Kidney (tissue), 14 donors: Measurements from ENCODE around the gene RPS6KA2. TPM values are rescaled to one million over a fixed set of nuclear protein-coding genes. Genes with fewer than 3 reads are reported as not detected.

ENCODE experiments used
- DNase-seq, 5 donors: peaks; one replicate each; pipeline ENCODE4 v3.0.0-alpha.2; 2013 to 2020
- FAIRE-seq: peaks from 2 replicates; lab custom pipeline; 2012; peaks lifted over from hg19 to GRCh38; lab: Jason Lieb, UNC
- H3K27ac ChIP-seq, 2 donors: one replicate each; pipeline ENCODE4 v1.7.0; 2013; ENCODE audit warnings: low read depth in 2 of 2, low read length in 2 of 2, inconsistent platforms in 1 of 2
- H3K27me3 ChIP-seq: one replicate; pipeline ENCODE4 v1.7.1; 2013; ENCODE audit warnings: low read length, inconsistent platforms; ENCODE audit not compliant: control insufficient read depth, insufficient read depth
- H3K36me3 ChIP-seq, 3 donors: one replicate each; pipeline versions ENCODE4 v1.7.0 to v1.7.1; 2013; ENCODE audit warnings: low read length in 3 of 3, control low read depth in 1 of 3, inconsistent platforms in 1 of 3; ENCODE audit not compliant: insufficient read depth in 3 of 3, control insufficient read depth in 2 of 3
- H3K4me1 ChIP-seq, 3 donors: one replicate each; pipeline versions ENCODE4 v1.7.0 to v1.7.1; 2013; ENCODE audit warnings: low read length in 3 of 3, inconsistent platforms in 1 of 3, low read depth in 1 of 3; ENCODE audit not compliant: control insufficient read depth in 2 of 3, insufficient read depth in 2 of 3
- H3K4me3 ChIP-seq, 3 donors: one replicate each; pipeline versions ENCODE4 v1.7.0 to v1.8.1; 2013; ENCODE audit warnings: low read length in 3 of 3, control low read depth in 1 of 3, inconsistent platforms in 1 of 3
- H3K9ac ChIP-seq, 3 donors: one replicate each; pipeline versions ENCODE4 v1.7.0 to v1.7.1; 2013; ENCODE audit warnings: low read length in 3 of 3, control low read depth in 1 of 3, inconsistent platforms in 1 of 3
- H3K9me3 ChIP-seq, 3 donors: one replicate each; pipeline versions ENCODE4 v1.7.0 to v1.7.1; 2013; ENCODE audit warnings: low read length in 3 of 3, control low read depth in 1 of 3, inconsistent platforms in 1 of 3; ENCODE audit not compliant: control insufficient read depth in 2 of 3, insufficient read depth in 1 of 3
- CTCF ChIP-seq: IDR thresholded peaks from 3 replicates; pipeline ENCODE4 v1.5.1; 2012; ENCODE audit warnings: mild to moderate bottlenecking, moderate library complexity, borderline replicate concordance; ENCODE audit not compliant: insufficient read depth; ENCODE audit errors: extremely low read depth
- intact Hi-C: fragments of 100-400 bp; cut with DNase I; formaldehyde crosslinking; loops from one replicate; pipeline ENCODE4 v1.11.1; 2022
- polyA plus RNA-seq: library from polyadenylated mRNA; stranded (reverse); fragments of 350-450 nt; fragmentation: Illumina TruSeq; extraction: RNeasy Lipid Tissue Mini Kit (QIAGEN cat#74804); gene quantifications from one replicate; pipeline ENCODE4 v1.2.3, GENCODE V29; 2014; ENCODE audit warnings: low read depth, low replicate concordance; ENCODE audit not compliant: insufficient read depth
- total RNA-seq: library from RNA; stranded (reverse); fragmentation: NEBNext Ultra II Directional; extraction: Animal tissue kit (Norgen Biotek cat#: 25700); gene quantifications from one replicate; pipeline ENCODE4 v1.2.1, GENCODE V29; 2021
- donor health status: control.
- donor health status: control.
- donor health status: control.
- donor health status: control.
- donor health status: control.
- donor health status: DM: yes; HTN: yes; CAD: no.
- donor health status: Normal renal cell carcinoma (clear cell type).

Gene RPS6KA2
- total and polyA plus RNA-seq, 2 donors from 2014 or later, result 12.3 to 61.2 TPM

- DNase-seq, result no peak
- no peak for FAIRE-seq
- TF ChIP-seq CTCF, result no peak
- Histone ChIP-seq H3K27ac (no peak overlapping the region), H3K27me3 (no peaks in the 10 kb centered on the region), H3K4me3 (no peak overlapping the region), H3K9ac (no peak overlapping the region), H3K36me3 (peaks cover 0 to 6% (median 5%) of the 10 kb centered on the region in 3 donors), H3K9me3 (no peaks in the 10 kb centered on the region), H3K4me1 (no peaks in the 10 kb centered on the region)
- intact Hi-C loops, result no loop called here
Measured at GRCh38 chr6:166370489-166370888, 256.6 kb downstream of the RPS6KA2 start.

GRCh38 chr6:166369782-166370181 is 257.3 kb downstream of the RPS6KA2 start:
- H3K27ac ChIP-seq, result no peak overlapping the region
- FAIRE-seq, result no peak
- H3K27me3 ChIP-seq, result no peaks in the 10 kb centered on the region
- H3K4me3 ChIP-seq, result no peak overlapping the region
- no peak overlapping the region for H3K9ac ChIP-seq
- peaks cover 0 to 12% (median 5%) of the 10 kb centered on the region in 3 donors for H3K36me3 ChIP-seq
- DNase-seq, result no peak
- H3K9me3 ChIP-seq, result no peaks in the 10 kb centered on the region
- intact Hi-C loops, result no loop called here
- TF ChIP-seq CTCF, result no peak
- H3K4me1 ChIP-seq, result no peaks in the 10 kb centered on the region

- TF ChIP-seq CTCF, result no peak
- no peaks in the 10 kb centered on the region for H3K9me3 ChIP-seq
- H3K27me3 ChIP-seq, result no peaks in the 10 kb centered on the region
- H3K4me1 ChIP-seq, result no peaks in the 10 kb centered on the region
- no peak overlapping the region for H3K4me3 ChIP-seq
- no peak overlapping the region for H3K9ac ChIP-seq
- H3K36me3 ChIP-seq, result peaks cover 0 to 31% (median 10%) of the 10 kb centered on the region in 3 donors
- no peak for FAIRE-seq
- H3K27ac ChIP-seq, result no peak overlapping the region
- intact Hi-C loops, result no loop called here
- DNase-seq, result no peak
Measured at GRCh38 chr6:166366921-166367320, 260.1 kb downstream of the RPS6KA2 start.

- intact Hi-C loops, result no loop called here
- no peak overlapping the region for H3K4me3 ChIP-seq
- peaks cover 0 to 31% (median 10%) of the 10 kb centered on the region in 3 donors for H3K36me3 ChIP-seq
- no peak for DNase-seq
- no peak for FAIRE-seq
- H3K4me1 ChIP-seq, result no peaks in the 10 kb centered on the region
- no peak overlapping the region for H3K27ac ChIP-seq
- H3K9me3 ChIP-seq, result no peaks in the 10 kb centered on the region
- TF ChIP-seq CTCF, result no peak
- H3K9ac ChIP-seq, result no peak overlapping the region
- no peaks in the 10 kb centered on the region for H3K27me3 ChIP-seq
Measured at GRCh38 chr6:166365806-166366205, 261.2 kb downstream of the RPS6KA2 start.
